GM19468 (cell line): ENCODE measurements around the gene JMJD8.
A peak's percentile ranks its signal among the peaks of the same experiment; 100 is the strongest.

ENCODE experiments used
- ATAC-seq: cut with Tn5 transposase; IDR thresholded peaks from one replicate; pipeline ENCODE4 v1.9.1; 2021; ENCODE audit warnings: mild to moderate bottlenecking, moderate library complexity, moderate number of reproducible peaks; ENCODE audit not compliant: unreplicated experiment; ENCODE audit errors: extremely low read depth

JMJD8 gene

GRCh38 chr16:684071-684794, at the start of gene JMJD8:
Gene JMJD8, minus strand, starts transcription at chr16:684334. Its CDS starts 15 bp downstream, at chr16:684319.
- peak; percentile 62 for ATAC-seq

- no peak for ATAC-seq
Observed at GRCh38 chr16:733382-734207, 49.5 kb upstream of the JMJD8 start.

- no peak for ATAC-seq
Observed at GRCh38 chr16:732936-733335, 48.8 kb upstream of the JMJD8 start.

- no peak for ATAC-seq
Observed at GRCh38 chr16:732332-732731, 48.2 kb upstream of the JMJD8 start.

GRCh38 chr16:730666-731509, 46.8 kb upstream of the JMJD8 start:
- no peak for ATAC-seq

- ATAC-seq, result no peak
Observed at GRCh38 chr16:729768-730665, 45.9 kb upstream of the JMJD8 start.

GRCh38 chr16:728890-729744, 45.0 kb upstream of the JMJD8 start:
- ATAC-seq, result no peak

GRCh38 chr16:728131-728889, 44.2 kb upstream of the JMJD8 start:
- ATAC-seq, result no peak

GRCh38 chr16:727291-727977, 43.3 kb upstream of the JMJD8 start:
- no peak for ATAC-seq

- ATAC-seq, result no peak
Observed at GRCh38 chr16:726438-727290, 42.5 kb upstream of the JMJD8 start, which contains the start of the genes CCDC78 and HAGHL. Gene CCDC78, minus strand, starts transcription at chr16:726443. Its CDS starts 76 bp downstream, at chr16:726367. Gene HAGHL, plus strand, starts transcription at chr16:727106. Its CDS starts 404 bp downstream, at chr16:727510.

GRCh38 chr16:726188-726437, 42.0 kb upstream of the JMJD8 start:
- ATAC-seq, result no peak

GRCh38 chr16:725463-726187, 41.5 kb upstream of the JMJD8 start:
- ATAC-seq, result no peak

- ATAC-seq, result no peak
Observed at GRCh38 chr16:725041-725376, 40.9 kb upstream of the JMJD8 start.

- no peak for ATAC-seq
Observed at GRCh38 chr16:724188-725040, 40.3 kb upstream of the JMJD8 start.

- ATAC-seq, result no peak
Observed at GRCh38 chr16:723695-724094, 39.6 kb upstream of the JMJD8 start.
